PC-3 (cell line): ENCODE data around the gene DENND6B.

ENCODE experiments used
- CTCF ChIP-seq: fragments of 300-600 bp; sonication (generic); conservative IDR thresholded peaks from 2 replicates; pipeline ENCODE4 v1.5.1; 2017; ENCODE audit warnings: antibody characterized with exemption, low read depth, mild to moderate bottlenecking, low read length
- EZH2 ChIP-seq: fragments of 300-600 bp; sonication (generic); IDR thresholded peaks from one replicate; pipeline ENCODE4 v1.6.1; 2017; ENCODE audit warnings: antibody characterized with exemption, mild to moderate bottlenecking, low read length; ENCODE audit not compliant: unreplicated experiment

GRCh38 chr22:50304528-50305392 is 22.1 kb downstream of the DENND6B start:
- no peak for TF ChIP-seq EZH2
- no peak for TF ChIP-seq CTCF
